PC-9 (cell line): Measurements from ENCODE around the gene GORAB. TPM values are rescaled to one million over a fixed set of nuclear protein-coding genes. Genes with fewer than 3 reads are reported as not detected.

ENCODE experiments used
- BruUV-seq: library from RNA; stranded (reverse); fragments of 400-500 nt; replicated peaks from 2 replicates; lab custom pipeline; 2021; lab: Mats Ljungman, UMichigan
- CTCF ChIA-PET: fragments of 300-600 bp; sonication (Branson Sonifier 250); formaldehyde crosslinking; loops from one replicate; lab custom pipeline; 2022; ENCODE audit warnings: antibody characterized with exemption; lab: Charles Lee
- POLR2A ChIA-PET: fragments of 300-600 bp; sonication (Branson Sonifier 250); formaldehyde crosslinking; loops from one replicate; lab custom pipeline; 2022; ENCODE audit warnings: antibody characterized with exemption; ENCODE audit not compliant: unreplicated experiment; lab: Charles Lee
- DNase-seq, 2 experiments: peaks; one replicate each; pipeline versions ENCODE4 v3.0.0 to v3.0.0-alpha.2; 2015 to 2022; ENCODE audit warnings: mixed read lengths in 1 of 2
- H2AFZ ChIP-seq: fragments of 200-600 bp; sonication (generic); 2 replicates; pipeline ENCODE4 v1.8.1; 2017; ENCODE audit warnings: antibody characterized with exemption
- H3F3A ChIP-seq: fragments of 200-600 bp; sonication (generic); 2 replicates; pipeline ENCODE4 v1.8.1; 2017; ENCODE audit warnings: antibody characterized with exemption, mild to moderate bottlenecking, low read depth; ENCODE audit not compliant: insufficient read depth
- H3K27ac ChIP-seq: fragments of 200-600 bp; sonication (generic); 2 replicates; pipeline ENCODE4 v1.6.1; 2016; ENCODE audit warnings: mixed run types
- H3K27me3 ChIP-seq: fragments of 200-600 bp; sonication (generic); 2 replicates; pipeline ENCODE4 v1.6.1; 2016; ENCODE audit warnings: low read depth, mixed run types; ENCODE audit not compliant: insufficient read depth
- H3K36me3 ChIP-seq: fragments of 200-600 bp; sonication (generic); 2 replicates; pipeline ENCODE4 v1.6.1; 2016; ENCODE audit warnings: low read depth, mixed run types
- H3K4me1 ChIP-seq: fragments of 200-600 bp; sonication (generic); replicated peaks from 2 replicates; pipeline ENCODE4 v1.6.1; 2016; ENCODE audit warnings: mixed run types; ENCODE audit not compliant: insufficient read depth
- H3K4me2 ChIP-seq: fragments of 200-600 bp; sonication (generic); 2 replicates; pipeline ENCODE4 v1.6.1; 2017; ENCODE audit warnings: mixed run types
- H3K4me3 ChIP-seq: fragments of 200-600 bp; sonication (generic); 2 replicates; pipeline ENCODE4 v1.6.1; 2016; ENCODE audit warnings: mixed run types
- H3K79me2 ChIP-seq: fragments of 200-600 bp; sonication (generic); 2 replicates; pipeline ENCODE4 v1.6.1; 2017; ENCODE audit warnings: low read depth, mixed run types
- H3K9me2 ChIP-seq: fragments of 200-600 bp; sonication (generic); 2 replicates; pipeline ENCODE4 v1.8.1; 2017; ENCODE audit warnings: mild to moderate bottlenecking; ENCODE audit not compliant: insufficient read depth
- H3K9me3 ChIP-seq: fragments of 200-600 bp; sonication (generic); 2 replicates; pipeline ENCODE4 v1.8.1; 2016; ENCODE audit warnings: low read depth; ENCODE audit not compliant: insufficient read depth
- H4K20me1 ChIP-seq: fragments of 200-600 bp; sonication (generic); 2 replicates; pipeline ENCODE4 v1.8.1; 2017; ENCODE audit not compliant: insufficient read depth
- EZH2 ChIP-seq: fragments of 200-600 bp; sonication (generic); IDR thresholded peaks from 2 replicates; pipeline ENCODE4 v1.8.0; 2017; ENCODE audit warnings: antibody characterized with exemption, low read depth
- intact Hi-C: fragments of 100-400 bp; cut with micrococcal nuclease; formaldehyde crosslinking; loops from one replicate; pipeline ENCODE4 v1.10.0; 2022; ENCODE audit not compliant: unreplicated experiment
- total RNA-seq: library from RNA; stranded (reverse); gene quantifications from 2 replicates; pipeline ENCODE4 v1.2.3, GENCODE V29; 2021
- TF ChIP-seq, protein P1 (sequence below): fragments of 200-600 bp; sonication (generic); conservative IDR thresholded peaks from 2 replicates; pipeline ENCODE4 v1.6.1; 2017; ENCODE audit warnings: mixed run types, antibody characterized with exemption, mild to moderate bottlenecking, moderate library complexity

The GORAB gene
- total RNA-seq, 1 experiment from 2014 or later: 8.4 TPM

DNA sequence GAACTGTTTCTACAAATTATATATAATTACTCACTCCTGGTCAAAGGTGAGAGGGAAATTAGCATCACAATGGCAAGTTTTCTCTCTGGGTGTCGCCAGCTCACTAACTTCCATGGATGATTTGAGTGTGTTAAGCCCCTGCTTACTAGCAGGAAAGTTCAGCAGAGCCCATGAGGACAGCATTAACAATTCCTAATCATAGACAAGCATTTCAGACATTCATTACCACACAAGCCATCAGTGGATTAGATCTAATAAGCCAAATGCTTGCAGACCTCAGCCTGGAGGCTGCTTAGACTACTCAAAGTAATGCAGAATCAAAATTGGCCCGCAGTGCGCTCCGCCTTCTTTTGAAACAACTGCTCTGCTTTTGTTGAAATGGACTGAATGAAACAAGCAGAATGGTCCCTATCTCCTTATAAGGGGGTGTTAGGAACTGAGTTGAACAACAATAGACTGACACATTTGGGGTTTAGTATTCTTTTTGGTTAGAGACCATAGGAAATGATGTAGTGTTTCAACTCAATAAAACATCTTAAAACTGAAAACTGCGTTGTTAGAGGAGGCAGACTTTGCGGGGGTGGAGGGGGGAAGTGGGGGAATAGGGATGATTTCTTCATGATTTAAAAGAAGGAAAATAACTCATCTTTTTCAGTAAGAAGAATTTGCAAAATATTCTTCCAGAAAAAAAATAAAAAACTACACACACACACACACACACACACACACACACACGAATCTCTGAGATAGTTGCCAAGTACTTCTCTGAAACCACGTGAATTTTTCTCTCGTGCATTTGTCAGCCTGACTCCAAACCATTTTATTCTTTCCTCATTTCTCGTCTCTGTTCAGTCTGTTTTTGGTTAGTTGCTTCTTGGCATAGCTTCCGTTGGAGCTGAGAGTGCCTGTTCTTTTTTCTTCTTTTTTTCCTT lies 54.6 kb downstream of the GORAB start:
- Histone ChIP-seq H3K9me2 (no peaks in the 10 kb centered on the region), H3K4me2 (no peak overlapping the region), H3K79me2 (no peaks in the 10 kb centered on the region), H4K20me1 (no peaks in the 10 kb centered on the region), H3K9me3 (no peaks in the 10 kb centered on the region), H3K27ac (no peak overlapping the region), H2AFZ (no peak overlapping the region), H3K4me3 (no peak overlapping the region), H3K27me3 (no peaks in the 10 kb centered on the region), H3F3A (no peaks in the 10 kb centered on the region), H3K4me1 (peaks cover 9% of the 10 kb centered on the region), H3K36me3 (no peaks in the 10 kb centered on the region)
- intact Hi-C loops: no loop called here
- TF ChIP-seq, protein P1, sequence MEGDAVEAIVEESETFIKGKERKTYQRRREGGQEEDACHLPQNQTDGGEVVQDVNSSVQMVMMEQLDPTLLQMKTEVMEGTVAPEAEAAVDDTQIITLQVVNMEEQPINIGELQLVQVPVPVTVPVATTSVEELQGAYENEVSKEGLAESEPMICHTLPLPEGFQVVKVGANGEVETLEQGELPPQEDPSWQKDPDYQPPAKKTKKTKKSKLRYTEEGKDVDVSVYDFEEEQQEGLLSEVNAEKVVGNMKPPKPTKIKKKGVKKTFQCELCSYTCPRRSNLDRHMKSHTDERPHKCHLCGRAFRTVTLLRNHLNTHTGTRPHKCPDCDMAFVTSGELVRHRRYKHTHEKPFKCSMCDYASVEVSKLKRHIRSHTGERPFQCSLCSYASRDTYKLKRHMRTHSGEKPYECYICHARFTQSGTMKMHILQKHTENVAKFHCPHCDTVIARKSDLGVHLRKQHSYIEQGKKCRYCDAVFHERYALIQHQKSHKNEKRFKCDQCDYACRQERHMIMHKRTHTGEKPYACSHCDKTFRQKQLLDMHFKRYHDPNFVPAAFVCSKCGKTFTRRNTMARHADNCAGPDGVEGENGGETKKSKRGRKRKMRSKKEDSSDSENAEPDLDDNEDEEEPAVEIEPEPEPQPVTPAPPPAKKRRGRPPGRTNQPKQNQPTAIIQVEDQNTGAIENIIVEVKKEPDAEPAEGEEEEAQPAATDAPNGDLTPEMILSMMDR: no peak
- no peak for TF ChIP-seq EZH2
- ChIA-PET CTCF (no interaction called here), POLR2A (no interaction called here)
- BruUV-seq: no TSS peak
- no peak for DNase-seq

DNA sequence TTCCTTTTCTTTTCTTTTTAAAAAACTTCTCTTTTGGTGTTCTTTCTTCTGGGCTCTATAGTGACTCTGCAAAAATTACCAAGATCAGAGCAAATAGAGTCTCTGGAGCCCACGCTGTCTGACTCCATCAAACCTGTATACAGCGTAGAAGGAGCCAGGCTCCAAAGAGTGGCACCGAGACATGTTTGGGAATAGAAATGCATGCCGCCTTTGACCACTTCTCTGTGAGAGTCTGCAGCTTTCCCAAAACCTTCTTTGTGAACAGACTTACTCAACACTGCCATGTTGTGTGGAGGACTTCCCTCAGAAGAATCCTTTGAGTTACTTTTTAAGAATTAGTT lies 55.3 kb downstream of the GORAB start:
- BruUV-seq: no TSS peak
- H3K36me3 ChIP-seq: no peaks in the 10 kb centered on the region
- ChIA-PET CTCF (no interaction called here), POLR2A (no interaction called here)
- no peak overlapping the region for H2AFZ ChIP-seq
- DNase-seq: no peak
- no peaks in the 10 kb centered on the region for H3F3A ChIP-seq
- H3K4me3 ChIP-seq: no peak overlapping the region
- H3K79me2 ChIP-seq: no peaks in the 10 kb centered on the region
- TF ChIP-seq, protein P1: no peak
- TF ChIP-seq EZH2: no peak
- H3K9me2 ChIP-seq: no peaks in the 10 kb centered on the region
- no peaks in the 10 kb centered on the region for H3K9me3 ChIP-seq
- intact Hi-C loops: no loop called here
- H3K27ac ChIP-seq: no peak overlapping the region
- no peak overlapping the region for H3K4me2 ChIP-seq
- peaks cover 9% of the 10 kb centered on the region for H3K4me1 ChIP-seq
- H4K20me1 ChIP-seq: no peaks in the 10 kb centered on the region
- no peaks in the 10 kb centered on the region for H3K27me3 ChIP-seq

GRCh38 chr1:170590921-170591705 lies 59.1 kb downstream of the GORAB start:
- Histone ChIP-seq H3K36me3 (no peaks in the 10 kb centered on the region), H3K27ac (no peak overlapping the region), H3F3A (no peaks in the 10 kb centered on the region), H3K27me3 (no peaks in the 10 kb centered on the region), H2AFZ (no peak overlapping the region), H3K9me3 (no peaks in the 10 kb centered on the region), H4K20me1 (no peaks in the 10 kb centered on the region), H3K4me2 (no peak overlapping the region), H3K4me3 (no peak overlapping the region), H3K79me2 (no peaks in the 10 kb centered on the region), H3K9me2 (no peaks in the 10 kb centered on the region), H3K4me1 (peaks cover 5% of the 10 kb centered on the region)
- ChIA-PET POLR2A (no interaction called here), CTCF (no interaction called here)
- DNase-seq: no peak
- intact Hi-C loops: no loop called here
- TF ChIP-seq, protein P1: no peak
- no peak for TF ChIP-seq EZH2
- no TSS peak for BruUV-seq
